NT2/D1 (cell line): ENCODE data around the gene HK3.

Experiments used
- SUZ12 ChIP-seq: IDR thresholded peaks from 2 replicates; pipeline ENCODE4 v1.6.1; 2011; ENCODE audit not compliant: insufficient read length, insufficient read depth; ENCODE audit errors: extremely low read depth
- YY1 ChIP-seq: IDR thresholded peaks from 2 replicates; pipeline ENCODE4 v1.6.1; 2011; ENCODE audit not compliant: insufficient read length, insufficient read depth
- ZNF274 ChIP-seq: IDR thresholded peaks from 2 replicates; pipeline ENCODE4 v1.6.1; 2011; ENCODE audit warnings: mild to moderate bottlenecking, low read depth, low read length

DNA sequence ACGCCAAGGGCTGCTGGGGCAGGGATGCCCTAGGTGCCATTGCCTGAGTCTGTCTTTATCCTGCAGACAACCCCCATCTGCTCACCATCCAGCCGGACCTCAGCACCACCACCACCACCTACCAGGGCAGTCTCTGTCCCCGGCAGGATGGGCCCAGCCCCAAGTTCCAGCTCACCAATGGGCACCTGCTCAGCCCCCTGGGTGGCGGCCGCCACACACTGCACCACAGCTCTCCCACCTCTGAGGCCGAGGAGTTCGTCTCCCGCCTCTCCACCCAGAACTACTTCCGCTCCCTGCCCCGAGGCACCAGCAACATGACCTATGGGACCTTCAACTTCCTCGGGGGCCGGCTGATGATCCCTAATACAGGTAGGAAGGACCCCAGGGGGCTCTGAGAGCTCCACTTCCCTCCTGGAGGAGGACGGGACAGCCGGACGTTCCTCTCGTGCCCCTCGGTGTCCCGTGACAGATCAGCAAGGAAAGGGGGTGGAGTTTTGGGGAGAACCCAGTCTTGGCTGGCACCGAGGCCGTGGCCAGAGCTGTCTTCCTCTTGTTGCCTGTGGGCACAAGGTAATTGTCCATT lies 24.9 kb downstream of the HK3 start:
- TF ChIP-seq SUZ12 (no peak), YY1 (no peak), ZNF274 (no peak)
